Smooth muscle cell (in vitro differentiated cells): ENCODE measurements around the gene ARHGAP26. TPM values are rescaled to one million over a fixed set of nuclear protein-coding genes. Genes with fewer than 3 reads are reported as not detected.

ENCODE experiments used
- DNase-seq: peaks from one replicate; lab custom pipeline; 2025; ENCODE audit not compliant: unreplicated experiment; lab: John Stamatoyannopoulos, UW
- H2AFZ ChIP-seq: fragments of 200-600 bp; sonication (generic); 2 replicates; pipeline ENCODE4 v1.6.0; 2016; ENCODE audit warnings: antibody characterized with exemption, low read depth, mild to moderate bottlenecking
- H3F3A ChIP-seq: fragments of 200-600 bp; sonication (generic); 2 replicates; pipeline ENCODE4 v1.6.0; 2017; ENCODE audit warnings: antibody characterized with exemption, low read depth
- H3K27ac ChIP-seq: fragments of 200-600 bp; sonication (generic); 2 replicates; pipeline ENCODE4 v1.5.1; 2016; ENCODE audit warnings: low read depth, mild to moderate bottlenecking
- H3K27me3 ChIP-seq: fragments of 200-600 bp; sonication (generic); 2 replicates; pipeline ENCODE4 v1.6.1; 2016; ENCODE audit warnings: low read depth, mild to moderate bottlenecking
- H3K36me3 ChIP-seq: fragments of 200-600 bp; sonication (generic); 2 replicates; pipeline ENCODE4 v1.5.1; 2016; ENCODE audit warnings: low read depth
- H3K4me1 ChIP-seq: fragments of 200-600 bp; sonication (generic); 2 replicates; pipeline ENCODE4 v1.5.1; 2016; ENCODE audit warnings: low read depth
- H3K4me2 ChIP-seq: fragments of 200-600 bp; sonication (generic); 2 replicates; pipeline ENCODE4 v1.6.0; 2016; ENCODE audit warnings: mild to moderate bottlenecking
- H3K4me3 ChIP-seq: fragments of 200-600 bp; sonication (generic); 2 replicates; pipeline ENCODE4 v1.5.1; 2016; ENCODE audit warnings: mild to moderate bottlenecking
- H3K79me2 ChIP-seq: fragments of 200-600 bp; sonication (generic); 2 replicates; pipeline ENCODE4 v1.6.0; 2016; ENCODE audit warnings: low read depth, mild to moderate bottlenecking
- H3K9ac ChIP-seq: fragments of 200-600 bp; sonication (generic); 2 replicates; pipeline ENCODE4 v1.6.0; 2016; ENCODE audit warnings: low read depth
- H3K9me3 ChIP-seq: fragments of 200-600 bp; sonication (generic); replicated peaks from 2 replicates; pipeline ENCODE4 v1.5.1; 2016; ENCODE audit warnings: low read depth
- H4K20me1 ChIP-seq: fragments of 200-600 bp; sonication (generic); 2 replicates; pipeline ENCODE4 v1.6.0; 2016; ENCODE audit warnings: low read depth
- WGBS: methylation state at CpG from one replicate; pipeline ENCODE4 v1.1.7; 2016; ENCODE audit warnings: low lambda C conversion rate; 5-methylcytosine and 5-hydroxymethylcytosine counted together
- polyA plus RNA-seq: library from polyadenylated mRNA; unstranded; fragments of >200 nt; fragmentation: Nextera tagmentation; extraction: Ambion mirVana; gene quantifications from 2 replicates; pipeline ENCODE4 v1.2.1, GENCODE V29; 2016
- total RNA-seq: library from RNA; depleted of rRNA; stranded (reverse); fragments of >200 nt; gene quantifications from 2 replicates; pipeline ENCODE4 v1.2.3, GENCODE V29; 2014
- TF ChIP-seq, protein P1 (sequence below): fragments of 200-600 bp; sonication (generic); IDR thresholded peaks from 2 replicates; pipeline ENCODE4 v1.5.1; 2017; ENCODE audit warnings: borderline replicate concordance, mild to moderate bottlenecking, antibody characterized with exemption; ENCODE audit not compliant: insufficient read depth, poor library complexity, severe bottlenecking

ARHGAP26 gene
- total and polyA plus RNA-seq, 2 experiments from 2014 or later, result 2.2 to 5.1 TPM

DNA sequence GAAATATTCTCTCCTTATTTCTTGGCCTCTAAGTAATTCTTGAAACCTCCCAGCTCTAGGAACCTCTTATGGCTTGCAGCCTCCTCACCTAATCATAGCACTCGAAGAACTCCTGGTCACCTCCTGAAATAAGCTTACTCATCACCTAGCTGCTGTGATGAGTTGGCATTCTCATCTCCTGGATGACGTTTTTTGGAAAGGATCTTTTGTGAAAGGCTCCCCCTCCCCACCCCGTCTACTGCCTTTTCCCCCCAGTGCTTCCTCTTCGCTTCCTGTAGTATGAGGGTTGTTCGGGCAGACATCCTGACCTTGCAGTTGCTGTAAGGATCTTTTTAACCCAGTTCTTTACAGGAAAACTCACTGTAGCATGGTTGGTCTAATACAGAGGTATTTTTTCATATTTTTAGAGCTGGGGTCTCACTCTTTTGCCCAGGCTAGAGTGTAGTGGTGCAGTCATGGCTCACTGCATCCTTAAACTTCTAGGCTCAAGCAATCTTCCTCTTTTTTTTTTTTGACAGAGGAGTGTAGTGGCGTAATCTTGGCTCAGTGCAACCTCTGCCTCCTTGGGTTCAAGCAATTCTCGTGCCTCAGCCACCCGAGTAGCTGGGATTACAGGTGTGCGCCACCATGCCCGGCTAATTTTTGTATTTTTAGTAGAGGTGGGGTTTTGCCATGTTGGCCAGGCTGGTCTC, 41.8 kb downstream of the ARHGAP26 start:
- Histone ChIP-seq H3K79me2 (no peaks in the 10 kb centered on the region), H2AFZ (no peak overlapping the region), H3K9me3 (no peaks in the 10 kb centered on the region), H3K4me2 (no peak overlapping the region), H3K9ac (no peak overlapping the region), H3K36me3 (no peaks in the 10 kb centered on the region), H4K20me1 (no peaks in the 10 kb centered on the region), H3K4me1 (no peaks in the 10 kb centered on the region), H3K27ac (no peak overlapping the region), H3K4me3 (no peak overlapping the region), H3K27me3 (no peaks in the 10 kb centered on the region), H3F3A (no peaks in the 10 kb centered on the region)
- TF ChIP-seq, protein P1, sequence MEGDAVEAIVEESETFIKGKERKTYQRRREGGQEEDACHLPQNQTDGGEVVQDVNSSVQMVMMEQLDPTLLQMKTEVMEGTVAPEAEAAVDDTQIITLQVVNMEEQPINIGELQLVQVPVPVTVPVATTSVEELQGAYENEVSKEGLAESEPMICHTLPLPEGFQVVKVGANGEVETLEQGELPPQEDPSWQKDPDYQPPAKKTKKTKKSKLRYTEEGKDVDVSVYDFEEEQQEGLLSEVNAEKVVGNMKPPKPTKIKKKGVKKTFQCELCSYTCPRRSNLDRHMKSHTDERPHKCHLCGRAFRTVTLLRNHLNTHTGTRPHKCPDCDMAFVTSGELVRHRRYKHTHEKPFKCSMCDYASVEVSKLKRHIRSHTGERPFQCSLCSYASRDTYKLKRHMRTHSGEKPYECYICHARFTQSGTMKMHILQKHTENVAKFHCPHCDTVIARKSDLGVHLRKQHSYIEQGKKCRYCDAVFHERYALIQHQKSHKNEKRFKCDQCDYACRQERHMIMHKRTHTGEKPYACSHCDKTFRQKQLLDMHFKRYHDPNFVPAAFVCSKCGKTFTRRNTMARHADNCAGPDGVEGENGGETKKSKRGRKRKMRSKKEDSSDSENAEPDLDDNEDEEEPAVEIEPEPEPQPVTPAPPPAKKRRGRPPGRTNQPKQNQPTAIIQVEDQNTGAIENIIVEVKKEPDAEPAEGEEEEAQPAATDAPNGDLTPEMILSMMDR, result no peak
- no peak for DNase-seq
- 90% methylated on average over 10 of the region's 10 CpGs for WGBS

DNA sequence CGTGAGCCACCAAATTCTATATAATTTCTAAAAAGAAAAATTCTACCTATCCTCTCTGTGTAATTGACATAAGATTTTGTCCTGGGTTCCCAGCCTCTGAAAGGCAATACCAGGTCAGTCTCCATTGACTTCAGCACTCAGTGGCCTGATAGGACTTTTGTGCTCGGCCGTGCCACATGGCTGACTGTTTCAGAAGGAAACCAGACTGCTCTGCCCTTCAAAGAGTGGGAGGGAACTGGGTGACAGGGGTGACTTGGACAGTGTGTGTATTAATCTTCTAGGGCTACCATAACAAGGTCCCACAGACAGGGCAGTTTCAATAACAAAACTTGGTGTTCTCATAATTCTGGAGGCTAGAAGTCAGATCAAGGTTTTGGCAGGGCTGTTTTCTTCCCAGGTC, 43.0 kb downstream of the ARHGAP26 start:
- no peaks in the 10 kb centered on the region for H3K36me3 ChIP-seq
- H2AFZ ChIP-seq, result no peak overlapping the region
- H3K9me3 ChIP-seq, result no peaks in the 10 kb centered on the region
- H3K4me1 ChIP-seq, result no peaks in the 10 kb centered on the region
- H3K4me2 ChIP-seq, result no peak overlapping the region
- no peaks in the 10 kb centered on the region for H3F3A ChIP-seq
- H3K27me3 ChIP-seq, result no peaks in the 10 kb centered on the region
- 75% methylated on average over 3 of the region's 3 CpGs for WGBS
- no peak for DNase-seq
- TF ChIP-seq, protein P1, result no peak
- no peak overlapping the region for H3K9ac ChIP-seq
- no peaks in the 10 kb centered on the region for H3K79me2 ChIP-seq
- no peak overlapping the region for H3K27ac ChIP-seq
- H4K20me1 ChIP-seq, result no peaks in the 10 kb centered on the region
- no peak overlapping the region for H3K4me3 ChIP-seq

DNA sequence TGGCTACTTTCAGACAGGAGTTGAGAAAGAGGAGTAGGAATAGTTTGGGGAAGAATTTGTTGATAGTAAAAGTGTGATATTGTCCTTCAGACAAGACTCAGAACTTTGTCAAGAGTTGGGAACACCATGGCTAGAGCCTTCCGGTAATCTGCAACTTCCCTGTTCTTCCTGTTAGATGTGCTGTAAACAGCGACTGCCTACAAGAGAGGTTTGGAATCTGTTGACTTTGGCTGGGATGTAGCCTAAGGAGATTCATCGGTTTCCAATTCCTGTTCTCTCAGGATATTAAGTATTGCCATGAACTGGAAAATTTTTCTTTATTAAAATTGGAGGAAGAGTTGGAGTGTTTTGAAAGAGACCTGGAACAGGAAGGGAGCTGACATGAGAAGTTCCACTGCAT, 43.9 kb downstream of the ARHGAP26 start:
- H3K4me3 ChIP-seq, result no peak overlapping the region
- H4K20me1 ChIP-seq, result no peaks in the 10 kb centered on the region
- TF ChIP-seq, protein P1, result no peak
- H3K4me2 ChIP-seq, result no peak overlapping the region
- DNase-seq, result no peak
- H3K9ac ChIP-seq, result no peak overlapping the region
- no peaks in the 10 kb centered on the region for H3K9me3 ChIP-seq
- no peaks in the 10 kb centered on the region for H3K4me1 ChIP-seq
- H3K27ac ChIP-seq, result no peak overlapping the region
- H3K36me3 ChIP-seq, result no peaks in the 10 kb centered on the region
- H2AFZ ChIP-seq, result no peak overlapping the region
- H3K79me2 ChIP-seq, result no peaks in the 10 kb centered on the region
- H3F3A ChIP-seq, result no peaks in the 10 kb centered on the region
- H3K27me3 ChIP-seq, result no peaks in the 10 kb centered on the region
- WGBS, result 88% methylated on average over 3 of the region's 3 CpGs

DNA sequence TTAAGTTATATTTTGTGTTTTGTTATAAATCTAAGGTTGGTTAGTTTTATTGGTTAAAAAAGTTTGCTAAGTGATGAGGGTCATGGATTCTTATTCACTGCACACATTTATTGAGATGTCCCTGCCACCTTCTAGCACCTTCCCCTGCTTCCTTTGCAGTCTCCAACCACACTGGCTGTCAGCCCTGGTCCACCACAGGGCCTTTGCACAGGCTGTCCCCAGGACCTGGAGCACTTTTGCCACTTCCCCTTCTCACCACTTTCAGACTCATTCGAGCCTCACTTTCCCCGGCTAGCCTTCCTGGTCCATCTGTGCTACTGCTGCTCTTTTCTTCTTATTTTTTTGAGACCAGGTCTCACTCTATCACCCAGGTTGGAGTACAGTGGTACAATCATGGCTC, 45.3 kb downstream of the ARHGAP26 start:
- Histone ChIP-seq H3F3A (no peaks in the 10 kb centered on the region), H3K36me3 (no peaks in the 10 kb centered on the region), H3K4me3 (no peak overlapping the region), H2AFZ (no peak overlapping the region), H3K27ac (no peak overlapping the region), H3K9me3 (no peaks in the 10 kb centered on the region), H3K9ac (no peak overlapping the region), H3K79me2 (no peaks in the 10 kb centered on the region), H4K20me1 (no peaks in the 10 kb centered on the region), H3K27me3 (no peaks in the 10 kb centered on the region), H3K4me1 (no peaks in the 10 kb centered on the region), H3K4me2 (no peak overlapping the region)
- TF ChIP-seq, protein P1, result no peak
- WGBS, result 93% methylated on average over 2 of the region's 2 CpGs
- no peak for DNase-seq
